ENCODE measurements around the gene MYH7B. TPM values are rescaled to one million over a fixed set of nuclear protein-coding genes. Genes with fewer than 3 reads are reported as not detected.

Gene MYH7B
- total RNA-seq, 1 experiment from 2014 or later = 0.52 TPM

DNA sequence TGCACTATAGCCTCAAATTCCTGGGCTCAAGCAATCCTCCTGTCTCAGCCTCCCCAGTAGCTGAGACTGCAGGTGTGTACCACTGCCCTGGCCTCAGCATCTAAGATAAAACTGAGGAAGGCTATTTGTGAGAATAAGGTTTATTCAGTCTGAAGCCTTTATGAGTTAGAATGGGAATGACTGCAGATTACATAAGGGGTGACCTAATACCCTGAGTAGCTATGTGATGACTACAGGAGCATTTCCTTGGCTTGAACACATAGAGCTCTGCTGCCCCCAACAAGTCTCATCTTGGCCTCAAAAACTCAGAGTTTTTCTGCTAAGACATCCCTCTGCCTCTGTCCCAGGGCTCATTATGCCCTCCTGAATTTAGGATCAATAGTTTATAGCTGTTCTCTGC lies 7.6 kb upstream of the MYH7B start:
- CTCF ChIA-PET = interaction anchor here (1.0 kb wide), 1 partner anchor 75 kb away, joined by 3 read pairs; the partner anchor contains the start of gene GGT7
- intact Hi-C loops (cut with micrococcal nuclease; ENCODE audit: unreplicated experiment) = no loop called here

DNA sequence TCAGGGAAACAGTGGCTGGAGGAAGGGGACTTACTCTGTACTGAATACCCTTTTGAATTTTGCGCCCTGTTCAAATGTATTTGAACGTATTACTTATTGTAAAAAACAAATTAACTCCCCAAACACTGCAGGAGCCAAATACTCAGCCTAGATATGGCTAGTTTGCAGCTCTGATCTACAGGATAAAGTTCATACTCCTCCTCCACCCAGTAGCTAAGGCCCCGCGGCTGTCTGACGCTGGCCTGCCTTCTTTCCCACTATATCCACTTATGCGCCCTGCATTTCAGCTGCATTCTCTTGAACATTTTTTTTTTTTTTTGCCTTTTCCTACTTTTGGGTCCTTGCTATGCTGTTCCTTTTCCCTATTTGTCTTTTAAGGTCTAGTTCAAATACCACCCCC lies 6.5 kb upstream of the MYH7B start:
- BruUV-seq (replicated peaks) = no TSS peak
- Mint-ChIP-seq H3K36me3 (ENCODE audit: insufficient read depth, unreplicated experiment) (peaks cover 19% of the 10 kb centered on the region), H3K4me3 (ENCODE audit: low read depth, unreplicated experiment) (no peak overlapping the region), H3K27ac (ENCODE audit: unreplicated experiment) (no peak overlapping the region), H3K4me1 (ENCODE audit: low read depth, unreplicated experiment) (peaks cover 14% of the 10 kb centered on the region), H3K27me3 (ENCODE audit: unreplicated experiment) (no peaks in the 10 kb centered on the region), H3K9me3 (ENCODE audit: low read depth, unreplicated experiment) (no peaks in the 10 kb centered on the region)
- intact Hi-C loops (cut with micrococcal nuclease; ENCODE audit: unreplicated experiment) = no loop called here
- TF ChIP-seq, protein P1, sequence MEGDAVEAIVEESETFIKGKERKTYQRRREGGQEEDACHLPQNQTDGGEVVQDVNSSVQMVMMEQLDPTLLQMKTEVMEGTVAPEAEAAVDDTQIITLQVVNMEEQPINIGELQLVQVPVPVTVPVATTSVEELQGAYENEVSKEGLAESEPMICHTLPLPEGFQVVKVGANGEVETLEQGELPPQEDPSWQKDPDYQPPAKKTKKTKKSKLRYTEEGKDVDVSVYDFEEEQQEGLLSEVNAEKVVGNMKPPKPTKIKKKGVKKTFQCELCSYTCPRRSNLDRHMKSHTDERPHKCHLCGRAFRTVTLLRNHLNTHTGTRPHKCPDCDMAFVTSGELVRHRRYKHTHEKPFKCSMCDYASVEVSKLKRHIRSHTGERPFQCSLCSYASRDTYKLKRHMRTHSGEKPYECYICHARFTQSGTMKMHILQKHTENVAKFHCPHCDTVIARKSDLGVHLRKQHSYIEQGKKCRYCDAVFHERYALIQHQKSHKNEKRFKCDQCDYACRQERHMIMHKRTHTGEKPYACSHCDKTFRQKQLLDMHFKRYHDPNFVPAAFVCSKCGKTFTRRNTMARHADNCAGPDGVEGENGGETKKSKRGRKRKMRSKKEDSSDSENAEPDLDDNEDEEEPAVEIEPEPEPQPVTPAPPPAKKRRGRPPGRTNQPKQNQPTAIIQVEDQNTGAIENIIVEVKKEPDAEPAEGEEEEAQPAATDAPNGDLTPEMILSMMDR (IDR thresholded peaks at IDR 0.05; ENCODE audit: unreplicated experiment) = no peak
- no peak for DNase-seq
- CTCF ChIA-PET = interaction anchor here (0.6 kb wide), 1 partner anchor 420 kb away, joined by 3 read pairs; no protein-coding TSS in a partner anchor

More for the DNA sequence above, 7.6 kb upstream of the MYH7B start:
- Mint-ChIP-seq H3K9me3 (ENCODE audit: low read depth, unreplicated experiment) (no peaks in the 10 kb centered on the region), H3K4me3 (ENCODE audit: low read depth, unreplicated experiment) (no peak overlapping the region), H3K4me1 (ENCODE audit: low read depth, unreplicated experiment) (peaks cover 18% of the 10 kb centered on the region), H3K36me3 (ENCODE audit: insufficient read depth, unreplicated experiment) (peaks cover 26% of the 10 kb centered on the region), H3K27ac (ENCODE audit: unreplicated experiment) (no peak overlapping the region), H3K27me3 (ENCODE audit: unreplicated experiment) (no peaks in the 10 kb centered on the region)
- no TSS peak for BruUV-seq (replicated peaks)
- no peak for DNase-seq
- TF ChIP-seq, protein P1 (IDR thresholded peaks at IDR 0.05; ENCODE audit: unreplicated experiment) = no peak

DNA sequence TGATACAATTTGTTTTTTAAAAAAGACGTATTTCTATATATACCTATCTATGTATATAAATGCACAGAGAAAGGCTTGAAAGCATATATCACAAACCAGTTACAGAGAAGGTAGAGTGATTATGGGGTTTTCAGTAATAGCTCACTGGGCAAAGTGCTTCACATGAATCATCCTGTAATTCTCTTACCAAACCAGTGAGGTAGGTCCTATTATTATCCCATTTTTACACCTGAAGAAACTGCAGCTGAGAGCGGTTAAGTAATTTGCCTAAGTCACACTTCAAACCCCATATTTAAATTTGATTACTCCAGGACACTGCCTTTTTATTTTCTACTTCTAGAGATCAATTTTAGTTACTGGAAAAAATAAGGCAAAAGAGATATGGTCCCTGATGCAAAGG lies 4.4 kb upstream of the MYH7B start:
- intact Hi-C loops (cut with micrococcal nuclease; ENCODE audit: unreplicated experiment) = no loop called here
- Mint-ChIP-seq H3K4me1 (ENCODE audit: low read depth, unreplicated experiment) (peaks cover 20% of the 10 kb centered on the region), H3K27ac (ENCODE audit: unreplicated experiment) (no peak overlapping the region), H3K4me3 (ENCODE audit: low read depth, unreplicated experiment) (no peak overlapping the region), H3K9me3 (ENCODE audit: low read depth, unreplicated experiment) (no peaks in the 10 kb centered on the region), H3K36me3 (ENCODE audit: insufficient read depth, unreplicated experiment) (peaks cover 30% of the 10 kb centered on the region), H3K27me3 (ENCODE audit: unreplicated experiment) (no peaks in the 10 kb centered on the region)
- BruUV-seq (replicated peaks) = no TSS peak
- CTCF ChIA-PET = interaction anchor here (1.2 to 1.6 kb wide), 2 partner anchors 44 to 77 kb away, joined by 3 read pairs; no protein-coding TSS in a partner anchor
- TF ChIP-seq, protein P1 (IDR thresholded peaks at IDR 0.05; ENCODE audit: unreplicated experiment) = no peak
- no peak for DNase-seq

DNA sequence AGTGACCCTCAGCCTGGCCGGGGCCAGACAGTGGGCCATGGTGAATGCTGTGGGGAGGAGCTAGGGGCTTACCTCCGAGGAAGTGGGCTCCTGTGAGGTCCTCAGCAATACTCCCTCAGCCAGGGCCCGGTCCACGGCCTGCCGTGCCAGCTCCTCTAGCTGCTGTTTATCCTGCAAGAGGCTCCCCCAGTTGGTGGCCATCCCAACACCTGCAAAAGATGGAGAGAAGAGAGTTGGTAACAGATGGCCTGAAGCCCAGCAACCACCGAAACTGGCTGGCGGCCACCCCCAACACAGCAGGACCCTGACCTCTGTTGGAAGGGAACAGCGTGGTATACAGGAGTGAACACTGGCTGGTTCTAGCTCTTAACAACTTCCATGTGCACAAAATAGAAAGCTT lies 4.0 kb upstream of the MYH7B start:
- no peaks in the 10 kb centered on the region for H3K27me3 Mint-ChIP-seq (ENCODE audit: unreplicated experiment)
- H3K27ac Mint-ChIP-seq (ENCODE audit: unreplicated experiment) = no peak overlapping the region
- TF ChIP-seq, protein P1 (IDR thresholded peaks at IDR 0.05; ENCODE audit: unreplicated experiment) = no peak
- no TSS peak for BruUV-seq (replicated peaks)
- CTCF ChIA-PET = interaction anchor here (1.2 kb wide), 1 partner anchor 78 kb away, joined by 3 read pairs; no protein-coding TSS in a partner anchor
- H3K4me1 Mint-ChIP-seq (ENCODE audit: low read depth, unreplicated experiment) = peaks cover 21% of the 10 kb centered on the region
- intact Hi-C loops (cut with micrococcal nuclease; ENCODE audit: unreplicated experiment) = no loop called here
- no peak overlapping the region for H3K4me3 Mint-ChIP-seq (ENCODE audit: low read depth, unreplicated experiment)
- H3K9me3 Mint-ChIP-seq (ENCODE audit: low read depth, unreplicated experiment) = no peaks in the 10 kb centered on the region
- H3K36me3 Mint-ChIP-seq (ENCODE audit: insufficient read depth, unreplicated experiment) = peaks cover 30% of the 10 kb centered on the region
- DNase-seq = no peak
